HEK293T (cell line): ENCODE measurements around the gene NPTXR.

Source experiments
- CTBP1 ChIP-seq: fragments of 450-650 bp; IDR thresholded peaks from 2 replicates; pipeline ENCODE4 v1.6.1; 2016; ENCODE audit warnings: borderline replicate concordance
- ELF4 ChIP-seq: fragments of 450-650 bp; IDR thresholded peaks from 2 replicates; pipeline ENCODE4 v1.6.1; 2017; ENCODE audit warnings: antibody characterized with exemption
- FOXK2 ChIP-seq: fragments of 450-650 bp; IDR thresholded peaks from 2 replicates; pipeline ENCODE4 v1.6.1; 2016; ENCODE audit warnings: mild to moderate bottlenecking
- NFRKB ChIP-seq: fragments of 450-650 bp; IDR thresholded peaks from 2 replicates; pipeline ENCODE4 v1.6.1; 2016; ENCODE audit warnings: mild to moderate bottlenecking, moderate library complexity
- TF ChIP-seq, protein P1 (sequence below): fragments of 450-650 bp; IDR thresholded peaks from 2 replicates; pipeline ENCODE4 v1.6.1; 2016

DNA sequence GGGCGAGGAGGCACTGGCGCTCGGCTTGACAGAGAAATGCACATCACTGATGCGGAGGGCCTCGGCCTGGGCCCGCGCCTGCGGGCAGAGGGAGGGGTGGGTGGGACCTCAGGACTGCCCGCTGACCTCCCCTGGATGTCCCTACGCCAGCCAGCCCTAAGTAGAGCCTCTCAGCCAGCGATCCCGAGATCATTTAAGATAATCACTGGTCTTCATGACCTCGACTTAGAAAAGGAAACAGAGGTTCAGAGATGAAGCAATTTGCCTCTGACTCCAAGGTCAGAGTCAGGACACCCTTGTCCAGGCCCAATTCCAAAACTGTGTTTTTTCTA is 23.3 kb upstream of the NPTXR start:
- TF ChIP-seq FOXK2 (no peak), NFRKB (no peak), ELF4 (no peak), CTBP1 (no peak)
- TF ChIP-seq, protein P1, sequence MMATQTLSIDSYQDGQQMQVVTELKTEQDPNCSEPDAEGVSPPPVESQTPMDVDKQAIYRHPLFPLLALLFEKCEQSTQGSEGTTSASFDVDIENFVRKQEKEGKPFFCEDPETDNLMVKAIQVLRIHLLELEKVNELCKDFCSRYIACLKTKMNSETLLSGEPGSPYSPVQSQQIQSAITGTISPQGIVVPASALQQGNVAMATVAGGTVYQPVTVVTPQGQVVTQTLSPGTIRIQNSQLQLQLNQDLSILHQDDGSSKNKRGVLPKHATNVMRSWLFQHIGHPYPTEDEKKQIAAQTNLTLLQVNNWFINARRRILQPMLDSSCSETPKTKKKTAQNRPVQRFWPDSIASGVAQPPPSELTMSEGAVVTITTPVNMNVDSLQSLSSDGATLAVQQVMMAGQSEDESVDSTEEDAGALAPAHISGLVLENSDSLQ, result no peak
